ENCODE data around the gene ZNF418. TPM values are rescaled to one million over a fixed set of nuclear protein-coding genes. Genes with fewer than 3 reads are reported as not detected.

Gene ZNF418
- total and polyA plus RNA-seq, 2 donors (not counting 1 experiment from before 2014, with no cell fraction given), result 10.3 to 35.8 TPM

GRCh38 chr19:57905258-57905657, 29.9 kb downstream of the ZNF418 start:
- intact Hi-C loops (cut with micrococcal nuclease), result loop anchor here (5.0 kb wide), 1 partner anchor 42 kb away; the partner anchor contains the start of gene ZNF256
- peaks cover 0 to 8% of the 10 kb centered on the region in 2 donors for H3K4me1 ChIP-seq (ENCODE audit: control insufficient read depth in 2 of 2, insufficient read depth in 2 of 2, low read length in 2 of 2)
- no peak overlapping the region for H3K9ac ChIP-seq (ENCODE audit: low read length)
- no peaks in the 10 kb centered on the region for H3K9me3 Mint-ChIP-seq (ENCODE audit: insufficient read depth)
- H3K4me2 ChIP-seq (replicated peaks; ENCODE audit: low read depth, low read length, poor library complexity, severe bottlenecking), result no peak overlapping the region
- H3K27me3 ChIP-seq (replicated peaks in 1 of 4; ENCODE audit: control extremely low read depth in 1 of 4, control insufficient read depth in 3 of 4, insufficient read depth in 4 of 4, low read length in 3 of 4), result no peaks in the 10 kb centered on the region
- peak overlapping the region; percentile 4 for H3K4me3 Mint-ChIP-seq
- peaks cover 15% of the 10 kb centered on the region for H3K4me1 Mint-ChIP-seq
- H3K27ac Mint-ChIP-seq, result peak overlapping the region; percentile 23
- POLR2A ChIA-PET, result no interaction called here
- no peak overlapping the region for H3K4me3 ChIP-seq (ENCODE audit: control extremely low read depth in 1 of 5, extremely low read depth in 1 of 5, insufficient read depth in 1 of 5, low read depth in 2 of 5, low read length in 4 of 5)
- no peaks in the 10 kb centered on the region for H4K20me1 ChIP-seq (ENCODE audit: control insufficient read depth, insufficient read depth, low read length, poor library complexity, severe bottlenecking)
- CTCF ChIA-PET, result interaction anchor here (0.6 kb wide), 1 partner anchor 563 kb away, joined by 3 read pairs; no protein-coding TSS in a partner anchor
- no peak overlapping the region for H2AFZ ChIP-seq (ENCODE audit: insufficient read depth, low read depth, low read length, poor library complexity, severe bottlenecking)
- DNase-seq (peak; percentile 30), ATAC-seq (ENCODE audit: low read depth) (peak; percentile 24)
- peaks cover 0 to 3% (median 0%) of the 10 kb centered on the region in 3 donors for H3K9me3 ChIP-seq (ENCODE audit: control extremely low read depth in 1 of 3, control insufficient read depth in 2 of 3, insufficient read depth in 1 of 3, low read length in 2 of 3)
- peak overlapping the region in 1 of 2 donors; percentile 33 for H3K27ac ChIP-seq (ENCODE audit: low read length in 2 of 2)
- no peaks in the 10 kb centered on the region for H3K27me3 Mint-ChIP-seq
- WGBS (ENCODE audit: insufficient coverage), result 100% methylated on average over 1 of the region's 6 CpGs
- no peaks in the 10 kb centered on the region for H3K79me2 ChIP-seq (ENCODE audit: control insufficient read depth, insufficient read depth, low read length)
- TF ChIP-seq CTCF (IDR thresholded peaks at IDR 0.05), result no peak
- TF ChIP-seq EZH2 (IDR thresholded peaks at IDR 0.05; ENCODE audit: borderline replicate concordance, insufficient read depth, low read depth, low read length, poor library complexity, severe bottlenecking), result no peak
- peaks cover 0 to 19% of the 10 kb centered on the region in 2 experiments for H3K36me3 ChIP-seq (replicated peaks in 1 of 2; ENCODE audit: control extremely low read depth in 1 of 2, control insufficient read depth in 1 of 2, extremely low read depth in 1 of 2, insufficient read depth in 2 of 2, low read length in 1 of 2)

- Mint-ChIP-seq H3K4me3 (no peak overlapping the region), H3K4me1 (peaks cover 15% of the 10 kb centered on the region), H3K27ac (no peak overlapping the region), H3K9me3 (ENCODE audit: insufficient read depth) (no peaks in the 10 kb centered on the region), H3K27me3 (no peaks in the 10 kb centered on the region)
- POLR2A ChIA-PET, result interaction anchor here (0.5 kb wide), 1 partner anchor 498 kb away, joined by 4 read pairs; no protein-coding TSS in a partner anchor
- TF ChIP-seq CTCF (IDR thresholded peaks at IDR 0.05) (peak; percentile 5), EZH2 (IDR thresholded peaks at IDR 0.05; ENCODE audit: borderline replicate concordance, insufficient read depth, low read depth, low read length, poor library complexity, severe bottlenecking) (no peak)
- H3K4me2 ChIP-seq (replicated peaks; ENCODE audit: low read depth, low read length, poor library complexity, severe bottlenecking), result no peak overlapping the region
- CTCF ChIA-PET, result interaction anchor here (0.6 to 1.6 kb wide), 2 partner anchors 13 to 238 kb away, joined by 3 read pairs; no protein-coding TSS in a partner anchor
- H3K9ac ChIP-seq (ENCODE audit: low read length), result no peak overlapping the region
- no peak overlapping the region for H2AFZ ChIP-seq (ENCODE audit: insufficient read depth, low read depth, low read length, poor library complexity, severe bottlenecking)
- H3K36me3 ChIP-seq (replicated peaks in 1 of 2; ENCODE audit: control extremely low read depth in 1 of 2, control insufficient read depth in 1 of 2, extremely low read depth in 1 of 2, insufficient read depth in 2 of 2, low read length in 1 of 2), result peaks cover 0 to 15% of the 10 kb centered on the region in 2 experiments
- H3K9me3 ChIP-seq (ENCODE audit: control extremely low read depth in 1 of 3, control insufficient read depth in 2 of 3, insufficient read depth in 1 of 3, low read length in 2 of 3), result peaks cover 0 to 3% (median 0%) of the 10 kb centered on the region in 3 donors
- H3K4me1 ChIP-seq (ENCODE audit: control insufficient read depth in 2 of 2, insufficient read depth in 2 of 2, low read length in 2 of 2), result peaks cover 0 to 8% of the 10 kb centered on the region in 2 donors
- H4K20me1 ChIP-seq (ENCODE audit: control insufficient read depth, insufficient read depth, low read length, poor library complexity, severe bottlenecking), result no peaks in the 10 kb centered on the region
- H3K79me2 ChIP-seq (ENCODE audit: control insufficient read depth, insufficient read depth, low read length), result no peaks in the 10 kb centered on the region
- H3K27me3 ChIP-seq (replicated peaks in 1 of 4; ENCODE audit: control extremely low read depth in 1 of 4, control insufficient read depth in 3 of 4, insufficient read depth in 4 of 4, low read length in 3 of 4), result no peaks in the 10 kb centered on the region
- H3K27ac ChIP-seq (ENCODE audit: low read length in 2 of 2), result no peak overlapping the region
- no peak for DNase-seq
- 93% methylated on average over 2 of the region's 7 CpGs for WGBS (ENCODE audit: insufficient coverage)
- intact Hi-C loops (cut with micrococcal nuclease), result loop anchor here (1.0 kb wide), 1 partner anchor 497 kb away; no protein-coding TSS in a partner anchor
- no peak for ATAC-seq (ENCODE audit: low read depth)
- H3K4me3 ChIP-seq (ENCODE audit: control extremely low read depth in 1 of 5, extremely low read depth in 1 of 5, insufficient read depth in 1 of 5, low read depth in 2 of 5, low read length in 4 of 5), result no peak overlapping the region
These were observed 31.5 kb downstream of the ZNF418 start for GRCh38 chr19:57903618-57904184.
